SK-N-SH (cell line): ENCODE measurements around the gene INTS3. TPM values are rescaled to one million over a fixed set of nuclear protein-coding genes. Genes with fewer than 3 reads are reported as not detected.

Experiments
- CTCF ChIA-PET: fragments of 300-600, 350-600 bp; formaldehyde crosslinking; extraction: SDS; loops from one replicate; lab custom pipeline; 2021; lab: Yijun Ruan, JAX
- POLR2A ChIA-PET: fragments of 350-600 bp; sonication (Branson Sonifier 250); formaldehyde crosslinking; extraction: SDS; loops from one replicate; lab custom pipeline; 2020; ENCODE audit warnings: antibody characterized with exemption, inconsistent platforms; lab: Yijun Ruan, JAX
- DNase-seq: peaks from one replicate; pipeline ENCODE4 v3.0.0; 2012
- H2AFZ ChIP-seq: fragments of 200-600 bp; sonication (generic); 2 replicates; pipeline ENCODE4 v1.8.1; 2016; ENCODE audit warnings: antibody characterized with exemption, mild to moderate bottlenecking, low read depth
- H3F3A ChIP-seq: fragments of 200-600 bp; sonication (generic); replicated peaks from 2 replicates; pipeline ENCODE3; 2016; ENCODE audit warnings: antibody characterized with exemption, mild to moderate bottlenecking; ENCODE audit not compliant: insufficient read depth
- H3K27ac ChIP-seq, 2 experiments: fragments of 200-500 bp in 1 of 2; fragments of 200-600 bp in 1 of 2; sonication (Bioruptor generic) in 1 of 2; sonication (generic), shearing (Covaris generic) in 1 of 2; 2 replicates each; pipeline versions ENCODE4 v1.5.1 to v1.6.1; 2014 to 2016; ENCODE audit warnings: low read depth in 2 of 2, inconsistent platforms in 1 of 2, low read length in 1 of 2, mild to moderate bottlenecking in 1 of 2, mixed read lengths in 1 of 2
- H3K27me3 ChIP-seq: fragments of 200-600 bp; sonication (generic), shearing (Covaris generic); 2 replicates; pipeline ENCODE4 v1.6.1; 2016; ENCODE audit warnings: mixed run types; ENCODE audit not compliant: insufficient read depth
- H3K36me3 ChIP-seq, 2 experiments: fragments of 200-500 bp in 1 of 2; fragments of 200-600 bp in 1 of 2; sonication (Bioruptor generic) in 1 of 2; sonication (generic) in 1 of 2; replicated peaks in 1 of 2; 2 replicates each; pipeline versions ENCODE3 to v1.5.1; 2014 to 2016; ENCODE audit warnings: low read length in 1 of 2, mild to moderate bottlenecking in 1 of 2; ENCODE audit not compliant: insufficient read depth in 2 of 2, control insufficient read depth in 1 of 2
- H3K4me1 ChIP-seq, 2 experiments: fragments of 200-500 bp in 1 of 2; fragments of 200-600 bp in 1 of 2; sonication (Bioruptor generic) in 1 of 2; sonication (generic), shearing (Covaris generic) in 1 of 2; 2 replicates each; pipeline versions ENCODE4 v1.5.1 to v1.6.1; 2014 to 2016; ENCODE audit warnings: low read depth in 1 of 2, low read length in 1 of 2, mixed run types in 1 of 2; ENCODE audit not compliant: insufficient read depth in 2 of 2, control insufficient read depth in 1 of 2
- H3K4me2 ChIP-seq: fragments of 200-600 bp; sonication (generic), shearing (Covaris generic); 2 replicates; pipeline ENCODE4 v1.6.1; 2017; ENCODE audit warnings: mixed run types
- H3K4me3 ChIP-seq, 2 experiments: fragments of 200-500 bp in 1 of 2; fragments of 200-600 bp in 1 of 2; sonication (Bioruptor generic) in 1 of 2; sonication (generic), shearing (Covaris generic) in 1 of 2; 2 replicates each; pipeline versions ENCODE4 v1.5.1 to v1.8.1; 2014 to 2016; ENCODE audit warnings: low read depth in 2 of 2, inconsistent platforms in 1 of 2, low read length in 1 of 2, mild to moderate bottlenecking in 1 of 2, mixed read lengths in 1 of 2, moderate library complexity in 1 of 2
- H3K79me2 ChIP-seq: fragments of 200-600 bp; sonication (generic); 2 replicates; pipeline ENCODE4 v1.8.1; 2017; ENCODE audit warnings: mild to moderate bottlenecking; ENCODE audit not compliant: insufficient read depth
- H3K9ac ChIP-seq: fragments of 200-600 bp; sonication (generic); 2 replicates; pipeline ENCODE4 v1.6.1; 2017; ENCODE audit warnings: mixed run types
- H3K9me2 ChIP-seq: fragments of 200-600 bp; sonication (generic); 2 replicates; pipeline ENCODE4 v1.6.1; 2017; ENCODE audit warnings: mixed run types
- H3K9me3 ChIP-seq: fragments of 200-600 bp; sonication (generic); 2 replicates; pipeline ENCODE4 v1.6.1; 2017; ENCODE audit warnings: mixed run types, mild to moderate bottlenecking, moderate library complexity
- H4K20me1 ChIP-seq: fragments of 200-600 bp; sonication (generic); 2 replicates; pipeline ENCODE4 v1.6.1; 2017; ENCODE audit warnings: mild to moderate bottlenecking, mixed run types; ENCODE audit not compliant: insufficient read depth
- ELF1 ChIP-seq: IDR thresholded peaks from 2 replicates; pipeline ENCODE4 v1.4.0; 2012
- FOXJ3 ChIP-seq: sonication (generic); formaldehyde crosslinking; IDR thresholded peaks from 2 replicates; pipeline ENCODE4 v1.5.1; 2020; ENCODE audit warnings: mild to moderate bottlenecking, missing genetic modification reagents
- FOXM1 ChIP-seq: IDR thresholded peaks from 2 replicates; pipeline ENCODE4 v1.4.0; 2012; ENCODE audit warnings: low read depth, mild to moderate bottlenecking
- GABPA ChIP-seq: IDR thresholded peaks from 2 replicates; pipeline ENCODE4 v1.4.0; 2012; ENCODE audit warnings: low read depth, mild to moderate bottlenecking
- GATA2 ChIP-seq: sonication (generic); formaldehyde crosslinking; IDR thresholded peaks from 2 replicates; pipeline ENCODE4 v1.5.0; 2020; ENCODE audit warnings: mild to moderate bottlenecking, missing genetic modification reagents
- JUND ChIP-seq: IDR thresholded peaks from 2 replicates; pipeline ENCODE4 v1.4.0; 2012
- MAX ChIP-seq: IDR thresholded peaks from 2 replicates; pipeline ENCODE4 v1.4.0; 2012; ENCODE audit warnings: low read depth
- MEF2A ChIP-seq: IDR thresholded peaks from 2 replicates; pipeline ENCODE4 v1.4.0; 2012; ENCODE audit warnings: low read depth, borderline replicate concordance
- NFIC ChIP-seq: IDR thresholded peaks from 2 replicates; pipeline ENCODE4 v1.4.0; 2012; ENCODE audit warnings: borderline replicate concordance
- PBX3 ChIP-seq: IDR thresholded peaks from 2 replicates; pipeline ENCODE4; 2012
- RFX5 ChIP-seq: IDR thresholded peaks from 2 replicates; pipeline ENCODE4 v1.6.1; 2012; ENCODE audit warnings: mild to moderate bottlenecking, improper control_type of control experiment, low read length
- RXRA ChIP-seq: IDR thresholded peaks from 2 replicates; pipeline ENCODE4 v1.4.0; 2012; ENCODE audit warnings: low read depth, mild to moderate bottlenecking, borderline replicate concordance
- TAF1 ChIP-seq: IDR thresholded peaks from 2 replicates; pipeline ENCODE4 v1.6.1; 2012; ENCODE audit warnings: low read depth, mild to moderate bottlenecking, low read length, moderate library complexity, borderline replicate concordance
- TCF12 ChIP-seq: IDR thresholded peaks from 2 replicates; pipeline ENCODE4 v1.4.0; 2012
- USF2 ChIP-seq: fragments of 150-350 bp; IDR thresholded peaks from 2 replicates; pipeline ENCODE4 v1.6.1; 2017; ENCODE audit warnings: antibody characterized with exemption, low read length, low read depth, borderline replicate concordance
- WGBS: methylation state at CpG from one replicate; pipeline ENCODE4 v1.1.6; 2017; ENCODE audit warnings: low lambda C conversion rate; 5-methylcytosine and 5-hydroxymethylcytosine counted together
- polyA plus RNA-seq, 3 experiments: library from polyadenylated mRNA; depleted of rRNA; stranded (reverse); fragments of >200 nt; gene quantifications; 2 replicates each; pipeline ENCODE4 v1.2.3, GENCODE V29; 2012

INTS3 gene
- polyA plus RNA-seq, 1 of the 3 experiments (the other 2 are of a cell fraction) = 64.3 TPM

GRCh38 chr1:153699768-153700167, 28.1 kb upstream of the INTS3 start:
- Histone ChIP-seq H3K9me2 (no peaks in the 10 kb centered on the region), H3K79me2 (no peaks in the 10 kb centered on the region), H3K36me3 (no peaks in the 10 kb centered on the region), H3K4me2 (no peak overlapping the region), H3K27ac (no peak overlapping the region), H2AFZ (no peak overlapping the region)
- ChIA-PET POLR2A (no interaction called here), CTCF (interaction anchor here (3.2 kb wide), 1 partner anchor 22 kb away, joined by 13 read pairs; the partner anchor contains the start of gene NPR1)
- TF ChIP-seq PBX3 (no peak), GABPA (no peak), MEF2A (no peak), TAF1 (no peak), FOXM1 (no peak), RFX5 (no peak), TCF12 (no peak), RXRA (no peak), JUND (no peak)
- TF ChIP-seq, all 33 proteins: peak for 0
- Histone ChIP-seq H3K4me3 (no peak overlapping the region), H3K4me1 (peaks cover 0 to 16% of the 10 kb centered on the region in 2 experiments; a peak in 1 of 4 replicates), H3K27me3 (no peaks in the 10 kb centered on the region), H3K9ac (no peak overlapping the region), H3F3A (peaks cover 3% of the 10 kb centered on the region), H4K20me1 (no peaks in the 10 kb centered on the region), H3K9me3 (no peaks in the 10 kb centered on the region)
- DNase-seq = no peak
- 92% methylated on average over 6 of the region's 6 CpGs for WGBS

GRCh38 chr1:153705484-153705883, 22.4 kb upstream of the INTS3 start:
- Histone ChIP-seq H3K4me1 (no peaks in the 10 kb centered on the region), H3K27ac (no peak overlapping the region), H3K9ac (no peak overlapping the region), H3K4me3 (no peak overlapping the region), H3K27me3 (no peaks in the 10 kb centered on the region), H2AFZ (no peak overlapping the region), H3F3A (peaks cover 3% of the 10 kb centered on the region), H3K4me2 (no peak overlapping the region), H3K9me2 (no peaks in the 10 kb centered on the region), H3K9me3 (no peaks in the 10 kb centered on the region), H3K36me3 (no peaks in the 10 kb centered on the region), H4K20me1 (no peaks in the 10 kb centered on the region), H3K79me2 (no peaks in the 10 kb centered on the region)
- CTCF ChIA-PET = interaction anchor here (0.6 to 1.2 kb wide), 5 partner anchors 43 to 282 kb away, joined by 3 to 4 read pairs (median 3); no protein-coding TSS in a partner anchor
- POLR2A ChIA-PET = no interaction called here
- TF ChIP-seq ELF1 (no peak), GATA2 (CRISPR knock-in tag) (no peak), FOXJ3 (no peak), USF2 (no peak), MAX (no peak), NFIC (no peak)
- WGBS = 91% methylated on average over 9 of the region's 9 CpGs
- no peak for DNase-seq
